ENCODE results near the gene ZNF714. TPM values are rescaled to one million over a fixed set of nuclear protein-coding genes. Genes with fewer than 3 reads are reported as not detected.

ZNF714 gene
- total and polyA plus RNA-seq, 9 of the 15 experiments (the other 6 are each of a cell fraction or from before 2014, with no cell fraction given): 16.2 to 40.8 (median 28.9) TPM

DNA sequence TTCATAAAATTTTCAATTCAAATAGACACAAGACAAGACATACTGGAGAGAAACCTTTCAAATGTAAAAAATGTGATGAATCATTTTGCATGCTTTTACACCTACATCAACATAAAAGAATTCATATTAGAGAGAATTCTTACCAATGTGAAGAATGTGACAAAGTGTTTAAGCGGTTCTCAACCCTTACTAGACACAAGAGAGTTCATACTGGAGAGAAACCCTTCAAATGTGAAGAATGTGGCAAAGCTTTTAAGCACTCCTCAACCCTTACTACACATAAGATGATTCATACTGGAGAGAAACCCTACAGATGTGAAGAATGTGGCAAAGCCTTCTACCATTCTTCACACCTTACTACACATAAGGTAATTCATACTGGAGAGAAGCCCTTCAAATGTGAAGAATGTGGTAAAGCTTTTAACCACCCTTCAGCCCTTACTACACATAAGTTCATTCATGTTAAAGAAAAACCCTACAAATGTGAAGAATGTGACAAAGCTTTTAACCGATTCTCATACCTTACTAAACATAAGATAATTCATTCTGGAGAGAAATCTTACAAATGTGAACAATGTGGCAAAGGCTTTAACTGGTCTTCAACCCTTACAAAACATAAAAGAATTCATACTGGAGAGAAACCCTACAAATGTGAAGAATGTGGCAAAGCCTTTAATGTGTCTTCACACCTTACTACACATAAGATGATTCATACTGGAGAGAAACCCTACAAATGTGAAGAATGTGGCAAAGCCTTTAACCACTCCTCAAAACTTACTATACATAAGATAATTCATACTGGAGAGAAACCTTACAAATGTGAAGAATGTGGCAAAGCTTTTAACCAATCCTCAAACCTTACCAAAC is 35.3 kb downstream of the ZNF714 start:
- H3K9me3 ChIP-seq (replicated peaks; ENCODE audit: control insufficient read depth, insufficient read depth, low read depth, low read length): peaks cover 9% of the 10 kb centered on the region; the same call in 1 of the 2 replicates
- no peaks in the 10 kb centered on the region for H3K27me3 ChIP-seq (ENCODE audit: control insufficient read depth in 2 of 2, insufficient read depth in 2 of 2, low read length in 2 of 2)
- H4K20me1 ChIP-seq (replicated peaks; ENCODE audit: control insufficient read depth, insufficient read depth, low read length): no peaks in the 10 kb centered on the region
- ChIA-PET CTCF (ENCODE audit: low intra/inter-chr PET ratio) (no interaction called here), POLR2A (no interaction called here)
- no peak overlapping the region for H3K4me3 ChIP-seq
- no peak for ATAC-seq
- FAIRE-seq: no peak
- H3K79me2 ChIP-seq (ENCODE audit: control insufficient read depth, insufficient read depth, low read length): no peaks in the 10 kb centered on the region; the same call in 2 of the 3 replicates
- H3K36me3 ChIP-seq (ENCODE audit: control insufficient read depth, insufficient read depth, low read length): peaks cover 31% of the 10 kb centered on the region
- no peaks in the 10 kb centered on the region; a peak in 1 of 5 replicates for H3K4me1 ChIP-seq (replicated peaks in 1 of 2; ENCODE audit: control insufficient read depth in 2 of 2, insufficient read depth in 2 of 2, low read length in 2 of 2)
- H2AFZ ChIP-seq (ENCODE audit: low read depth, low read length): no peak overlapping the region
- H3K9me1 ChIP-seq (ENCODE audit: control insufficient read depth, insufficient read depth, low read length): no peaks in the 10 kb centered on the region
- intact Hi-C loops (cut with micrococcal nuclease) (no loop called here), in situ Hi-C loops (cut with MboI) (no loop called here)
- H3K4me2 ChIP-seq (ENCODE audit: insufficient read depth, low read length): no peak overlapping the region
- no peak overlapping the region for H3K27ac ChIP-seq (ENCODE audit: extremely low read depth, low read depth, low read length)
- BruUV-seq (replicated peaks): no TSS peak
- no peak for DNase-seq (ENCODE audit: extremely low read depth in 1 of 4, low spot score in 3 of 4)
- no peak overlapping the region for H3K9ac ChIP-seq (ENCODE audit: insufficient read depth in 1 of 2, low read depth in 2 of 2, low read length in 2 of 2)
- WGBS (ENCODE audit: insufficient coverage, low coverage, missing lambda C conversion rate): 86% methylated on average over 1 of the region's 2 CpGs
- TF ChIP-seq CBFA2T2 (conservative IDR thresholded peaks at IDR 0.05) (no peak), SRSF9 (IDR thresholded peaks at IDR 0.05; ENCODE audit: borderline replicate concordance, low read depth, low read length) (no peak), POLR3A (IDR thresholded peaks at IDR 0.05; ENCODE audit: borderline replicate concordance, extremely low read depth, insufficient read depth, insufficient read length) (no peak), TEAD1 (CRISPR knock-in tag; IDR thresholded peaks at IDR 0.05) (no peak)
- TF ChIP-seq, protein P1, sequence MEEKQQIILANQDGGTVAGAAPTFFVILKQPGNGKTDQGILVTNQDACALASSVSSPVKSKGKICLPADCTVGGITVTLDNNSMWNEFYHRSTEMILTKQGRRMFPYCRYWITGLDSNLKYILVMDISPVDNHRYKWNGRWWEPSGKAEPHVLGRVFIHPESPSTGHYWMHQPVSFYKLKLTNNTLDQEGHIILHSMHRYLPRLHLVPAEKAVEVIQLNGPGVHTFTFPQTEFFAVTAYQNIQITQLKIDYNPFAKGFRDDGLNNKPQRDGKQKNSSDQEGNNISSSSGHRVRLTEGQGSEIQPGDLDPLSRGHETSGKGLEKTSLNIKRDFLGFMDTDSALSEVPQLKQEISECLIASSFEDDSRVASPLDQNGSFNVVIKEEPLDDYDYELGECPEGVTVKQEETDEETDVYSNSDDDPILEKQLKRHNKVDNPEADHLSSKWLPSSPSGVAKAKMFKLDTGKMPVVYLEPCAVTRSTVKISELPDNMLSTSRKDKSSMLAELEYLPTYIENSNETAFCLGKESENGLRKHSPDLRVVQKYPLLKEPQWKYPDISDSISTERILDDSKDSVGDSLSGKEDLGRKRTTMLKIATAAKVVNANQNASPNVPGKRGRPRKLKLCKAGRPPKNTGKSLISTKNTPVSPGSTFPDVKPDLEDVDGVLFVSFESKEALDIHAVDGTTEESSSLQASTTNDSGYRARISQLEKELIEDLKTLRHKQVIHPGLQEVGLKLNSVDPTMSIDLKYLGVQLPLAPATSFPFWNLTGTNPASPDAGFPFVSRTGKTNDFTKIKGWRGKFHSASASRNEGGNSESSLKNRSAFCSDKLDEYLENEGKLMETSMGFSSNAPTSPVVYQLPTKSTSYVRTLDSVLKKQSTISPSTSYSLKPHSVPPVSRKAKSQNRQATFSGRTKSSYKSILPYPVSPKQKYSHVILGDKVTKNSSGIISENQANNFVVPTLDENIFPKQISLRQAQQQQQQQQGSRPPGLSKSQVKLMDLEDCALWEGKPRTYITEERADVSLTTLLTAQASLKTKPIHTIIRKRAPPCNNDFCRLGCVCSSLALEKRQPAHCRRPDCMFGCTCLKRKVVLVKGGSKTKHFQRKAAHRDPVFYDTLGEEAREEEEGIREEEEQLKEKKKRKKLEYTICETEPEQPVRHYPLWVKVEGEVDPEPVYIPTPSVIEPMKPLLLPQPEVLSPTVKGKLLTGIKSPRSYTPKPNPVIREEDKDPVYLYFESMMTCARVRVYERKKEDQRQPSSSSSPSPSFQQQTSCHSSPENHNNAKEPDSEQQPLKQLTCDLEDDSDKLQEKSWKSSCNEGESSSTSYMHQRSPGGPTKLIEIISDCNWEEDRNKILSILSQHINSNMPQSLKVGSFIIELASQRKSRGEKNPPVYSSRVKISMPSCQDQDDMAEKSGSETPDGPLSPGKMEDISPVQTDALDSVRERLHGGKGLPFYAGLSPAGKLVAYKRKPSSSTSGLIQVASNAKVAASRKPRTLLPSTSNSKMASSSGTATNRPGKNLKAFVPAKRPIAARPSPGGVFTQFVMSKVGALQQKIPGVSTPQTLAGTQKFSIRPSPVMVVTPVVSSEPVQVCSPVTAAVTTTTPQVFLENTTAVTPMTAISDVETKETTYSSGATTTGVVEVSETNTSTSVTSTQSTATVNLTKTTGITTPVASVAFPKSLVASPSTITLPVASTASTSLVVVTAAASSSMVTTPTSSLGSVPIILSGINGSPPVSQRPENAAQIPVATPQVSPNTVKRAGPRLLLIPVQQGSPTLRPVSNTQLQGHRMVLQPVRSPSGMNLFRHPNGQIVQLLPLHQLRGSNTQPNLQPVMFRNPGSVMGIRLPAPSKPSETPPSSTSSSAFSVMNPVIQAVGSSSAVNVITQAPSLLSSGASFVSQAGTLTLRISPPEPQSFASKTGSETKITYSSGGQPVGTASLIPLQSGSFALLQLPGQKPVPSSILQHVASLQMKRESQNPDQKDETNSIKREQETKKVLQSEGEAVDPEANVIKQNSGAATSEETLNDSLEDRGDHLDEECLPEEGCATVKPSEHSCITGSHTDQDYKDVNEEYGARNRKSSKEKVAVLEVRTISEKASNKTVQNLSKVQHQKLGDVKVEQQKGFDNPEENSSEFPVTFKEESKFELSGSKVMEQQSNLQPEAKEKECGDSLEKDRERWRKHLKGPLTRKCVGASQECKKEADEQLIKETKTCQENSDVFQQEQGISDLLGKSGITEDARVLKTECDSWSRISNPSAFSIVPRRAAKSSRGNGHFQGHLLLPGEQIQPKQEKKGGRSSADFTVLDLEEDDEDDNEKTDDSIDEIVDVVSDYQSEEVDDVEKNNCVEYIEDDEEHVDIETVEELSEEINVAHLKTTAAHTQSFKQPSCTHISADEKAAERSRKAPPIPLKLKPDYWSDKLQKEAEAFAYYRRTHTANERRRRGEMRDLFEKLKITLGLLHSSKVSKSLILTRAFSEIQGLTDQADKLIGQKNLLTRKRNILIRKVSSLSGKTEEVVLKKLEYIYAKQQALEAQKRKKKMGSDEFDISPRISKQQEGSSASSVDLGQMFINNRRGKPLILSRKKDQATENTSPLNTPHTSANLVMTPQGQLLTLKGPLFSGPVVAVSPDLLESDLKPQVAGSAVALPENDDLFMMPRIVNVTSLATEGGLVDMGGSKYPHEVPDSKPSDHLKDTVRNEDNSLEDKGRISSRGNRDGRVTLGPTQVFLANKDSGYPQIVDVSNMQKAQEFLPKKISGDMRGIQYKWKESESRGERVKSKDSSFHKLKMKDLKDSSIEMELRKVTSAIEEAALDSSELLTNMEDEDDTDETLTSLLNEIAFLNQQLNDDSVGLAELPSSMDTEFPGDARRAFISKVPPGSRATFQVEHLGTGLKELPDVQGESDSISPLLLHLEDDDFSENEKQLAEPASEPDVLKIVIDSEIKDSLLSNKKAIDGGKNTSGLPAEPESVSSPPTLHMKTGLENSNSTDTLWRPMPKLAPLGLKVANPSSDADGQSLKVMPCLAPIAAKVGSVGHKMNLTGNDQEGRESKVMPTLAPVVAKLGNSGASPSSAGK (IDR thresholded peaks at IDR 0.05): no peak
- TF ChIP-seq, protein P2, sequence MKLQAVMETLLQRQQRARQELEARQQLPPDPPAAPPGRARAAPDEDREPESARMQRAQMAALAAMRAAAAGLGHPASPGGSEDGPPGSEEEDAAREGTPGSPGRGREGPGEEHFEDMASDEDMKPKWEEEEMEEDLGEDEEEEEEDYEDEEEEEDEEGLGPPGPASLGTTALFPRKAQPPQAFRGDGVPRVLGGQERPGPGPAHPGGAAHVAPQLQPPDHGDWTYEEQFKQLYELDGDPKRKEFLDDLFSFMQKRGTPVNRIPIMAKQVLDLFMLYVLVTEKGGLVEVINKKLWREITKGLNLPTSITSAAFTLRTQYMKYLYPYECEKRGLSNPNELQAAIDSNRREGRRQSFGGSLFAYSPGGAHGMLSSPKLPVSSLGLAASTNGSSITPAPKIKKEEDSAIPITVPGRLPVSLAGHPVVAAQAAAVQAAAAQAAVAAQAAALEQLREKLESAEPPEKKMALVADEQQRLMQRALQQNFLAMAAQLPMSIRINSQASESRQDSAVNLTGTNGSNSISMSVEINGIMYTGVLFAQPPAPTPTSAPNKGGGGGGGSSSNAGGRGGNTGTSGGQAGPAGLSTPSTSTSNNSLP (IDR thresholded peaks at IDR 0.05; ENCODE audit: borderline replicate concordance, low read depth, low read length): no peak

Measured in K562 (cell line).